Measurements from ENCODE around the gene UPK3A.
"Not testable (repeated sequence)": the region's sequence is repeated elsewhere in the genome, so short reads cannot be mapped to it uniquely, and the experiment has no call there.

UPK3A gene

GRCh38 chr22:45259754-45260394 is 24.9 kb upstream of the UPK3A start:
- DNase-seq = no peak

GRCh38 chr22:45260395-45260759 is 24.4 kb upstream of the UPK3A start:
- not testable (repeated sequence) for DNase-seq

GRCh38 chr22:45261407-45262088 is 23.2 kb upstream of the UPK3A start:
- no peak for DNase-seq

DNA sequence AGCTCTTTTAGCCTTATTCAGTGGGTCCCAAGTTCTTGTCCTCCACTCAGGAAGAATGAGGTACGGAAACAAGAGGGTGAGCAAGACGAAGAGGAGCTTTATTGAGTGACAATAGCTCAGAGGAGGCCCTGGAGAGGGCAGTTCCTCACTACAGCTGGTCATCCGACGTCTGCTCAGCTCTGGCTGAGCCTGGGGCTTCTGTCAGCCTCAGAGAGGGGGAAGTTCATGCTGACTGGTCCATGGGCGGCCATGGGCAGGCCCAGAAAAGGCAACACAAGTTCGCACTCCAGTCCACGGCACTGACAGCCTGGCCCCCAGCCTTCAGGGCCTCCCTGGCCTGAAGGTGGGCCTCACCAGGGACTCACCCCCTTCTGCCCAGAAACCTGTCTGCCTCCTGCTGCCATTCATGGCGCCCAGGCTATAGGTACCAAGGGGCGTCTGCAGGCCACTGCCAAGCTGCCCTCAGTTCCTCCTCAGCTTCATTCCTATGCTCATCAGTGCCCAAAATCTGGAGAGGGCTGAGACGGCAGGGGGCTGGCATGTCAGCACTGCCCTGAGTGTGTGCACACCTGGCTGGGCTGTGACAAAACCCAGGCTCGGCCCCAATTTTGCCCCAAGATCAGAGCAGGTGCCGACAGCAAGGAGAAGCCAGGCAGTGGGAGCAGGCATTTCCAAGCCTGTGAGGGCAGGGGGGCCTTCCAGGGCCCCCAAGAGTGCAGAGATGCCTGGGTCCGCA is 22.4 kb upstream of the UPK3A start:
- DNase-seq = no peak

- DNase-seq = no peak
Measured at GRCh38 chr22:45262931-45263462, 21.8 kb upstream of the UPK3A start.

- no peak for DNase-seq
Measured at GRCh38 chr22:45263463-45264269, 21.1 kb upstream of the UPK3A start.

DNA sequence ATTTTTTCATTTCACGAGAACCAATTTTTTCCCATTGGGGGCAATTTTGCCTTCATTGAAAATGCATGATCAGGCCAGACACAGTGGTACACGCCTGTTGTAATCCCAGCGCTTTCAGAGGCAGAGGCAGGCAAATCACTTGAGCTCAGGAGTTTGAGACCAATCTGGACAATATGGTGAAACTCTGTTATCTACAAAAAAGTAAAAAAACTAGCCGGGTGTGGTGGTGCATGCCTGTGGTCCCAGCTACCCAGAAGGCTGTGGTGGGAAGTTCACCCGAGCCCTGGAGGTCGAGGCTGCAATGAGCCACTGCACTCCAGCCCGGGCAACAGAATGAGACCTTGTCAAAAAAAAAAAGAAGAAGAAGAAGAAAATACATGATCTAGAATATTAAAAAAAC is 19.2 kb upstream of the UPK3A start:
- no peak for DNase-seq

GRCh38 chr22:45268167-45268957 is 16.4 kb upstream of the UPK3A start:
- peak; percentile 44 for DNase-seq

GRCh38 chr22:45268958-45269844 is 15.5 kb upstream of the UPK3A start:
- DNase-seq = peak; percentile 87

- no peak for DNase-seq
Measured at GRCh38 chr22:45270095-45271020, 14.4 kb upstream of the UPK3A start.

GRCh38 chr22:45271667-45272201 is 13.0 kb upstream of the UPK3A start:
- no peak for DNase-seq

- no peak for DNase-seq
Measured at GRCh38 chr22:45272498-45272897, 12.3 kb upstream of the UPK3A start.

- no peak for DNase-seq
Measured at GRCh38 chr22:45273452-45274075, 11.2 kb upstream of the UPK3A start.

DNA sequence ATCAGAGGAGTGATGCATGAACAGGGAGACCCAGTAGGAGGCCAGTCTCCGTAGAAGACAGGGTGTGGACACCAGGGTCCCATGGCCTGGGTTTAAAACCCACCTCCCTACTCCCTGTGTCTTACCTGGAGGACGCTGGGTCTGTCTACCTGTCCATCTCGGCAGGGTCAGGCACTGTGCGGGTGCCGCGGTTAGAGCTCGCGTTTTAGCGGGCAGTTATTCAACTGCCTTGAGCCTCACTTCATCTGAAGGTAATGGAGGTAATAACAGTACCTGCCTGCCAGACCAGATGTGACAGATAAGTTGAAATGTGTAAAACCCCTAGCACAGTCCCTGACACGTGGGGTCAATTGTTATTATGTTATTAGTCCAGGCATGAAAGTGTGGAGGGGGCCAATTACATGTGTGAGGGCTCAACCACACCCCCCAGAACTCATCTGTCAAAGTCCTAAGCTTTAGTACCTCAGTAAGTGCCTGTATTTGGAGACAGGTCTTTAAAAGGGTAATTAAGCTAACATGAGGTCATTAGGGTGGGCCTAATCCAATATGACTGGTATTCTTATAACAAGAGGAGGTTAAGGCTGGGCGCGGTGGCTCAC is 8.1 kb upstream of the UPK3A start:
- DNase-seq = no peak

- DNase-seq = not testable (repeated sequence)
Measured at GRCh38 chr22:45277720-45278119, 7.0 kb upstream of the UPK3A start.

DNA sequence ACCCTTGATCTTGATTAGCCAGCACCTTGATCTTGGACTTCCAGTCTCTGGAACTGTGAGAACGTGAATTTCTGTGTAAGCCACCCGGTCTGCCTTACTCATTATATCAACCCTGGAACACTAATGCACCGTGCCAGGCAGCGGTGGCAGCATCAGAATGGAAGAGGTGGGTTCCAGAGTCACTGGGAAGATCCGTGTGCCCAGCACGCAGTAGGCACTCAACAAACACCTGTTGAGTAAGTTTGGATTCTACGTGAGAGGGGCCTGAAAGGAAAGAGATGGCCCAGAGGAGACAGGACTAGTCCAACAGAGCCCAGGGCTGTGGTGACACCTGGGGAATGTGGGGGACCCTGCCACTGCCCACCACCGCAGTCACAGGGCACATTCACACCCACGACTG is 6.6 kb upstream of the UPK3A start:
- no peak for DNase-seq

DNA sequence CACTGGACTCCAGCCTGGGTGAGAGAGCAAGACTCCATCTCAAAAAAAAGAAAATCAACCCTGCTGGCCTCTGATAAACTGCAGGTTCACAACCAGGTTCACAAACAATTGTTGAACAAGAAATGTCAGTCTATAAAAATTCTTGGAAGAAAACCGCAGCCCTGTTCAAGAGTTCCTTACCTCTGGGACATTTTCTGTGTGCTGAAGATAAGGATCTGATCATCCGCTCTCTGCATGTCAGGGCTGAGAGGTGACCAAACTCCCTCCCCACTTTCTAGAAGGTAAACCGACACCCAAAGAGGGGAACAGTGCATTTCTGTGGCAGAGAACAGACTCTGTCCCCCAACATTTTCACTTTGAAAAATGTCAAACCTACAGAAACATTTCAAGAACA is 4.2 kb upstream of the UPK3A start:
- DNase-seq = no peak

DNA sequence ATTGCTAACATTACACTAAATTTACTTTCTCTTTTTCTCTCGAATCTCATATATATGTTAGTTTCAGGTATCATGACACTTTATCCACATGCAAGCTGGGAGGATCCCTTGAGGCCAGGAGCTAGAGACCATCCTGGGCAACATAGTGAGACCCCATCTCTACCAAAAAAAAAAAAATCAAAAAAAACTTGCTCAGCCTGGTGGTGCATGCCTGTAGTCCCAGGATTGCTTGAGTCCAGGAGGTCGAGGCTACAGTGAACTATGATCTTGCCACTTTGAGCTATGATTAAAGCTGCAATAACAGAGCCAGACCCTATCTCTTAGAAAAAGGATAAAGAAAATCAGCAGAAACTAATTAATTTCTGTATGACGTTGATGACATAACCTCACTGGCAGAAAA is 3.7 kb upstream of the UPK3A start:
- DNase-seq = no peak

Data from CD4-positive, alpha-beta T cell treated with Interleukin-17A for 1 hour (primary cell).